Spleen (tissue), 7 donors: ENCODE data around the gene FUT8.

Source experiments
- POLR2A ChIP-seq, 3 donors: fragments of 450-650 bp; IDR thresholded peaks; one replicate each; pipeline ENCODE4 v1.5.1; 2017; ENCODE audit warnings: antibody characterized with exemption in 3 of 3, mild to moderate bottlenecking in 1 of 3
- TF ChIP-seq, protein P1 (sequence below), 11 experiments: fragments of 200-600 bp in 7 of 11; fragments of 450-650 bp in 4 of 11; sonication (generic) in 4 of 11; IDR thresholded peaks in 8 of 11; conservative IDR thresholded peaks in 3 of 11; 1 replicate in 7 of 11; 2 replicates in 4 of 11; pipeline versions ENCODE4 v1.4.0 to v1.8.0; 2016 to 2021; ENCODE audit warnings: antibody characterized with exemption in 11 of 11, inconsistent platforms in 4 of 11, mild to moderate bottlenecking in 1 of 11
- donor health status: DM: no; HTN: no; CAD: no; lungs with moderate emphysema.
- donor health status: DM: no; HTN: no; CAD: no.
- donor health status: DM: no; HTN: no; CAD: no.

DNA sequence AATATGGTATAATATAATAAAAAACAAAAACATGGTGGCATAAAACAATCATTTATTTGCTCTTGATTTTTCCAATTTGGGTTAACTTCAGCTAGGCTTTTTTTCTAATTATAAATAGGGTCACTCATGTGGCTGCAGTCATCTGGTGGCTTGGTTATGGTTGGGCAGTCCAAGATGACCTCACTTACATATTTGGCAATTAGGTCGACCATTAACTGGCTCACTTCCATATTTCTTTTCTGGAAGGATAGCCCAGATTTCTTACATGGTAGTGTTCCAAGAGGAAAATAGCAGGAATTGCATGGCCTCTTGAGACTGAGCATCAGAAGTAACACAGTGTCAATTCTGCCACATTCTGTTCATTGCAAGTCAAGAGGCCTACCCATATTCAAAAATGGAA lies 153.4 kb downstream of the FUT8 start:
- TF ChIP-seq, protein P1, sequence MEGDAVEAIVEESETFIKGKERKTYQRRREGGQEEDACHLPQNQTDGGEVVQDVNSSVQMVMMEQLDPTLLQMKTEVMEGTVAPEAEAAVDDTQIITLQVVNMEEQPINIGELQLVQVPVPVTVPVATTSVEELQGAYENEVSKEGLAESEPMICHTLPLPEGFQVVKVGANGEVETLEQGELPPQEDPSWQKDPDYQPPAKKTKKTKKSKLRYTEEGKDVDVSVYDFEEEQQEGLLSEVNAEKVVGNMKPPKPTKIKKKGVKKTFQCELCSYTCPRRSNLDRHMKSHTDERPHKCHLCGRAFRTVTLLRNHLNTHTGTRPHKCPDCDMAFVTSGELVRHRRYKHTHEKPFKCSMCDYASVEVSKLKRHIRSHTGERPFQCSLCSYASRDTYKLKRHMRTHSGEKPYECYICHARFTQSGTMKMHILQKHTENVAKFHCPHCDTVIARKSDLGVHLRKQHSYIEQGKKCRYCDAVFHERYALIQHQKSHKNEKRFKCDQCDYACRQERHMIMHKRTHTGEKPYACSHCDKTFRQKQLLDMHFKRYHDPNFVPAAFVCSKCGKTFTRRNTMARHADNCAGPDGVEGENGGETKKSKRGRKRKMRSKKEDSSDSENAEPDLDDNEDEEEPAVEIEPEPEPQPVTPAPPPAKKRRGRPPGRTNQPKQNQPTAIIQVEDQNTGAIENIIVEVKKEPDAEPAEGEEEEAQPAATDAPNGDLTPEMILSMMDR (IDR thresholded peaks at IDR 0.05 in 8 of 11, conservative IDR thresholded peaks at IDR 0.05 in 3 of 11) = no peak
- no peak for TF ChIP-seq POLR2A (IDR thresholded peaks at IDR 0.05)
